ENCODE measurements around the gene ARL4D.

GRCh38 chr17:43383826-43384475 is 14.8 kb upstream of the ARL4D start:
- TF ChIP-seq EZH2 (IDR thresholded peaks at IDR 0.05; ENCODE audit: borderline replicate concordance, low read length) = no peak
- TF ChIP-seq, protein P1, sequence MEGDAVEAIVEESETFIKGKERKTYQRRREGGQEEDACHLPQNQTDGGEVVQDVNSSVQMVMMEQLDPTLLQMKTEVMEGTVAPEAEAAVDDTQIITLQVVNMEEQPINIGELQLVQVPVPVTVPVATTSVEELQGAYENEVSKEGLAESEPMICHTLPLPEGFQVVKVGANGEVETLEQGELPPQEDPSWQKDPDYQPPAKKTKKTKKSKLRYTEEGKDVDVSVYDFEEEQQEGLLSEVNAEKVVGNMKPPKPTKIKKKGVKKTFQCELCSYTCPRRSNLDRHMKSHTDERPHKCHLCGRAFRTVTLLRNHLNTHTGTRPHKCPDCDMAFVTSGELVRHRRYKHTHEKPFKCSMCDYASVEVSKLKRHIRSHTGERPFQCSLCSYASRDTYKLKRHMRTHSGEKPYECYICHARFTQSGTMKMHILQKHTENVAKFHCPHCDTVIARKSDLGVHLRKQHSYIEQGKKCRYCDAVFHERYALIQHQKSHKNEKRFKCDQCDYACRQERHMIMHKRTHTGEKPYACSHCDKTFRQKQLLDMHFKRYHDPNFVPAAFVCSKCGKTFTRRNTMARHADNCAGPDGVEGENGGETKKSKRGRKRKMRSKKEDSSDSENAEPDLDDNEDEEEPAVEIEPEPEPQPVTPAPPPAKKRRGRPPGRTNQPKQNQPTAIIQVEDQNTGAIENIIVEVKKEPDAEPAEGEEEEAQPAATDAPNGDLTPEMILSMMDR (IDR thresholded peaks at IDR 0.05; ENCODE audit: low read length) = no peak
